T-helper 22 cell (primary cell): ENCODE results near the gene REPS2.

Experiments used
- DNase-seq: peaks from one replicate; pipeline ENCODE4 v3.0.0-alpha.2; 2020; ENCODE audit warnings: low read depth

The REPS2 gene

GRCh38 chrX:17005712-17006368 lies 59.4 kb downstream of the REPS2 start:
- no peak for DNase-seq

- DNase-seq = no peak
These were observed 60.8 kb downstream of the REPS2 start for GRCh38 chrX:17007134-17007768.

- no peak for DNase-seq
These were observed 63.6 kb downstream of the REPS2 start for GRCh38 chrX:17009856-17010625.

DNA sequence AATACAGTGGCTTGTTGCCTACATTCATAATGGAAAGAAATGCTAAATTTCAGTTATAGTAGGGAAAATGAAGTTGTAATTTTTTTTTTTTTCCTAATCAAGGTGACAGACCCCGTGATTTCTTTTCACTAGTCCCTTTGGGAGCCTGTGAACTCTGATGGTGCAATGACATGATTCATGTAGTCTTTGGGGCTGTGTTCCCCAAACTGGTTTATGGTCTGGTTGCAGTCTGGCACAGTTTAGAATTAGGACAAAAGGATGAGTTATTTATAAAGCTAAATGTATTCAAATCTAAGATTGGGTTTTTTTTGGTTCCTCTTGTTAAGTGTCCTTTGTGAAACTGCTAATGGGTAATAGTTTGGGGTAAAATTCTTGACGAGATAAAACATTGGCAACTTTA lies 66.0 kb downstream of the REPS2 start:
- no peak for DNase-seq

GRCh38 chrX:17014216-17014615 lies 67.8 kb downstream of the REPS2 start:
- no peak for DNase-seq

- no peak for DNase-seq
These were observed 70.7 kb downstream of the REPS2 start for GRCh38 chrX:17017134-17017533.

DNA sequence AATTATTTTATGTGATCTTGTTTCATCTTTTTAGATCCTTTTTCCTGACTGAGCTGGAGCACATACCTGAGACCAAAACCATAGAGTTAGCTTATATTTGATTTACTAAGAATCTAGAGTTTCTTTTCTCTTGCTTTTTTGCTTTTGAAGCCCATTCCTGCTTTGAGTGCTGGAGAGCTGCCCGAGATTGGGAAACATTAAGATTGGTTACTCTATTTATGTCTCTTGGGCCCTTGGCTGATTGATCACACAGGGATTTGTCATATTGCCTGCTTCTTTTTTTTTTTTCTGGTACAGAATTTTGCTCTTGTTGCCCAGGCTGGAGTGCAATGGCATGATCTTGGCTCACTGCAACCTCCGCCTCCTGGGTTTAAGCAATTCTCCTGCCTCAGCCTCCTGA lies 73.9 kb downstream of the REPS2 start:
- no peak for DNase-seq

- no peak for DNase-seq
These were observed 74.7 kb downstream of the REPS2 start for GRCh38 chrX:17020851-17021821.

GRCh38 chrX:17021851-17022604 lies 75.6 kb downstream of the REPS2 start:
- DNase-seq = no peak

DNA sequence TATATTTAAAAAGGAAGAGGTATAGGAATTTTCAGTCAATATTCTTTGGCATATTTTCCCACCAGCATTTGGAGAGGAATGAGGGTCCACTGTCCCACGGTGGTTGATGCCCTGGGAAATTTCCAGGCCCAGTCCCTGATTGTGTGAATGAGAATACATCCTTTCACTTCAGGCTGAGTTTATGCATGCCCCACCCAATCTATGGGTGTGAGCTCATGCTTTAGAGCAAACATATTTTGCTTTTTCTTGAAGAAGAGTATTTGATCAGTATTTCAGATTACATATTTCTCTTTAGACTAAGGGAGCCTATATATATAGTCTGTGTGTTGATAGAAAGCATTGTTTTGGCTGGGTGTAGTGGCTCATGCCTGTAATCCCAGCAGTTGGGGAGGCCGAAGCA lies 77.2 kb downstream of the REPS2 start:
- no peak for DNase-seq

DNA sequence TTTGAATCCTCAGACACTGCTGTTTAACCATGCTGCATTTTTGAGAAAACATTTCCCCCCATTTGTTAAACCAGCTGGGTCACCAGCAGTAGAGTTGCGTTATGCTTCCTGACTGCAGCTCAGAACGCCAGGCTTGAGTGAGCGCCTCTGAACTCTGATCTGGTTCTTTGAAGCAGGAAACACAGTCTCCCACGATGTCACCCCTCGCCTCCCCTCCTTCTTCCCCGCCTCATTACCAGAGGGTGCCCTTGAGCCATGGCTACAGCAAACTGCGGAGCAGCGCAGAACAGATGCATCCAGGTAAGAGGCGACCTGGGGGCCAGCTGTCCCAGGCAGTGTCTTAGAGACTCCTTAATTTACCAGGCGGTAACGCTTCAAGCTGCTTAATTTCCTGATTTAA lies 78.4 kb downstream of the REPS2 start:
- no peak for DNase-seq

DNA sequence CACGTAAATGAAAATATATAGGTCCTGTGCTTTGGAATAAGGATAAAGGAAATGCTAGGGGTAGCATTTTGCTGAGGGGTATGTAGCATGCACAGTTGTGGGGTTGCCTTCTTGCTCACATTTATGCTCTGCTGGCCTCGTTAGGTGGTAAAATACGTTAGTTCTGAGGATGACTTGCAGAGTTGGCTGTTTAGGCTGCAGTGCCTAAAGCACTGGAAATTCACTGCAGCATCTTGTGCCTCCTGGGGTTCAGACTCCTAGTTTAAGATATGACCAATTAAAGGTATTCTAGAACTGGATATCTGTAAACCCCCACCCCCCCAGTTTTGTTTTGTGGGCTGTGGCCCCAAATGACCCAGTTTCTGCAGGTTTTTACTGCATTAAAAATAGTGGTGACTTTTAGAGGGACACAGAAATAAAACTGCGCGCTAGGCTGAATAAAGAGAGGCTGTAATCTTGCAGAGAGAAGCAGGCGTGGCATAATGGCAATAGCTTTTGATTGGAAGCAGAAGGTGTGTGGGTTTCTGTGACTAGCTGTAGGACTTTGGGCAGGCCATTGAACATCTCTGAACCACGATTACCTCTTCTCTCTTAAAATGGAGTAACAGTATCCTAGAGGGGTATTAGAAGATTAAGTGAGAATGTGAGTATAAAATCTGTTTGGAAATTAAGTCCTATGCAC lies 79.3 kb downstream of the REPS2 start:
- no peak for DNase-seq

GRCh38 chrX:17027931-17028330 lies 81.5 kb downstream of the REPS2 start:
- no peak for DNase-seq

DNA sequence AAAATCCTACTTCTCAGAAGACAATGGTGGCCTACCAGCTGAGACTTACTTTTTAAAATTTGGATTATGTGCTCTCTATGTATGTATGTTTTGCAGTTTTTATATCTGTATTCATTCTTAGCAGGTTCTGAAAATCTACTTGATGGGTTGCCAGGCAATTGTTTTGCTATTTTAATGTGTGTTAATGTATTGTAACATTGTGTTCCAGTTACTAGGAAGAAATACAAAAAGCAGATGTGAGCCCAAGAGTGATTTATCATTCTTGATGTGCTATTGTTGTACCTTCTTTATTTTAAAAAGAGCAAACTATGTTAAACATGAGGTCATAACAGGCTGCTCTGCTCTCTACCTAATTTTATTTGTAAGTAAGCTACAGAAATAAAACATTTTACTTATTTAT lies 81.9 kb downstream of the REPS2 start:
- DNase-seq = no peak

DNA sequence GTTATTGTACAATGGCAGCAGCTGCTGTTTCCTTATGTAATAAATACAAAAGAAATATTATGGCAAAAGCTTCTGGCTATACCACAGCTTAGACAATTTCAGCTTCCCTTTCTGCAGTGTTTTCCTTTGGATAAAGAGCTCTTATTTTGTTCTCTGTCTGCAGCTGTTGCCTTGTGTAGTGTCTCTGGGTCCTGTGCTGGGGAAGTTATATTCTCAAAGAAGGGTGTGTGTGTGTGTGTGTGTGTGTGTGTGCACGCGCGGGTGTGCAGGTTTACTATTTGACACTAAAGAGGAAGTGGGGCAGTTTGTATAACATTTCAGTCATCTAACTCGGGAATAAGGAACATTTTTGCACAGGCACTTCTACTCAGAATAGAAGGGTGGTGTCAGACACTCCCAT lies 83.6 kb downstream of the REPS2 start:
- DNase-seq = no peak

DNA sequence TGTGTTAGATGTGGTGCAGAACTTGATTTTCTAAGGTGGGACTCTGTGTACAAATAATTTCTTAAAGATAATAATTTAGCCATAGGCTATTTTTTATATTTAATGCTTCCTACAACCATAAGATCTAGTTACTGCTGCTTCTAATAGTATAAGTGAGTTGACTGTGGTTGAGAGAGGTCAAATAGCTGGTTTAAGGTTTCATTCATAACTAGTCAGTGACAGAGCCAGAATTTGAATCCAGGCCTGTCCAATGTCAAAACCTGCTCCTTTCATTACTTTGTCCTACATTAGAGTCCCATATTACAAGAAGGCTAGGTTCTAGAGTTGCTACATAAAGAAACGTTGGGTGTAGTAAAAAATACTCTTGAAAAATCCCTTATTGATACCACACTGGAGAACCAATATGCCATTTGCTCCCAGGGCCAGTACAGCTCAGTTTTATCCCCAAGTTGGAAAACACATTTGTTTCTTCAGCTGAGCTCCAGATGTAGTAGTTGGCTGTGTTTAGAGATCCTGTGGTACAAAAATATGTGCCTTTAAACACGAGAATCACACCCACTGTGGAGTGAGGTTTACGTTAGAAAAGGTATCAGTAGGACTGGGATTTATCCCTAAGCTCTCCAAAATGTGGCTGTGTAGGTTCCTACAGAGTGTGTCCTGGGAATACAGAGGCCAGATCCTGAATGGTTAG lies 84.3 kb downstream of the REPS2 start:
- DNase-seq = no peak

DNA sequence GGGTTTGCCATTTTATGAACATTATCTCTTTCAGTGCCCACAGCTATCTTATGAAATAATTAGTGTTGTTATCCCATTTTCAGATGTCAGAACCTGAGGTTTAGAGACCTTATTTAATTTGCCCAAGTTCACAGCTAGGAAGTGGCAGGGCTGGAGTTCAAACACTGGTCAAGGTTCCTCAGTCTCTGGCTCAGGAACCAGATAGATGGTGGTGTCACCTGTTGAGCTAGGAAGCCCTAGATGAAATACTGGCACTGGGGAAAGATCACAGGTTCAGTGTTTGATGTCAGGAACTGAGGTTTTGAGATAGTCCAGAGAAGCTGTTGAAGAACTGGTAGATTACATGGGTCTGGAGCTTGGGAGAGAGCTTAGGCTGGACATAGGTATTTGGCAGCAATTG lies 85.4 kb downstream of the REPS2 start:
- DNase-seq = no peak

GRCh38 chrX:17032351-17032750 lies 85.9 kb downstream of the REPS2 start:
- DNase-seq = no peak

DNA sequence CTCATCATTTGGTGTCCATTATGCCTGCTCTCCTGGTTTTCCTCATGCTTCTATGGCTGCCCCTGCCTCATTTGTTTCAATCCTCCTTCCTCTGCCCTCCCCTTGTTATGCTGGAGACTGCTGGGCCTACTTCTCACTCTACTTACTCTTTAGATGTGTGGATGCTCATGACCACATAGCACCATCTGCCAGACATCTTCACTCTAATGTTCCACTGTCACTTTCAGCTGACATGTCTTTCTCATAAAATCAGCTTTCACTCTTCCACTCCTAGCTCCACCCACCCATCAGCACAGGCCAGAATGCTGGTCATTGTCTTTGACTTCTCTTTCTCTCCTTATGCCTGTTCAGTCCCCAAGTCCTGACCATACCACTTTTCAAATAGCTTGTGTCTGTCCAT lies 86.8 kb downstream of the REPS2 start:
- DNase-seq = no peak

DNA sequence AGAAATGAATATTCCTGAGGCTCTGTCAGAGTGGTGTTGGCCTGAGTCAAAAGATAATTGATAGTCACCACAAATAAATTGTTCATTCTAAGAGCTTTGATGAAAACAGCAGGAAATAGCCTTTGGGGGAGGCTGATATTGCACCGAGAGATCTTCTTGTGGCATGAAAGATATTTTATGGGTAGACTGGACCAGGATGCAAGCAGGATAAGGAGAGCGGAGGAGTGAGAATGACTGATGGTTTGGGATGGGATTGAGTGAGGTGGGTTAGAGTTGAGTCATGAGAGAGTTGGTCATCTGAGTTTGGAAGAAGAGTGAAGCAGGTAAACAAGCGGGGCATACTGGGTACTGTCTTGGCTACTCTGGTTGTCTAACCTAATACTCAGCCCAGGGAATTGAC lies 88.7 kb downstream of the REPS2 start:
- no peak for DNase-seq
